GM21576 (cell line): ENCODE data around the gene CYP4F22.
"Not testable (repeated sequence)": the region's sequence is repeated elsewhere in the genome, so short reads cannot be mapped to it uniquely, and the experiment has no call there.

Source experiments
- ATAC-seq: cut with Tn5 transposase; IDR thresholded peaks from one replicate; pipeline ENCODE4 v1.9.1; 2021; ENCODE audit warnings: mild to moderate bottlenecking, moderate library complexity; ENCODE audit not compliant: unreplicated experiment

The CYP4F22 gene

DNA sequence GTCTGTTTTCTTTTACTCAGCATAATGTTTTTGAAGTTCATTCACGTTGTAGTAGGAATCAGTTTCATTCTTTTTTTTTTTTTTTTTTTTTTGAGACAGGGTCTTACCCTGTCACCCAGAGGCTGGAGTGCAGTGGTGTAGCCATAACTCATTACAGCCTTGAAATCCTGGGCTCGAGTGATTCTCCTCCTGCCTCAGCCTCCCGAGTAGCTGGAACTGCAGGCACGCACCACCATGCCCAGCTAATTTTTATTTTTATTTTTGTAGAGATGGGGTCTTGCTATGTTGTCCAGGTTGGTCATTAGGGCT is 25.2 kb downstream of the CYP4F22 start:
- not testable (repeated sequence) for ATAC-seq

DNA sequence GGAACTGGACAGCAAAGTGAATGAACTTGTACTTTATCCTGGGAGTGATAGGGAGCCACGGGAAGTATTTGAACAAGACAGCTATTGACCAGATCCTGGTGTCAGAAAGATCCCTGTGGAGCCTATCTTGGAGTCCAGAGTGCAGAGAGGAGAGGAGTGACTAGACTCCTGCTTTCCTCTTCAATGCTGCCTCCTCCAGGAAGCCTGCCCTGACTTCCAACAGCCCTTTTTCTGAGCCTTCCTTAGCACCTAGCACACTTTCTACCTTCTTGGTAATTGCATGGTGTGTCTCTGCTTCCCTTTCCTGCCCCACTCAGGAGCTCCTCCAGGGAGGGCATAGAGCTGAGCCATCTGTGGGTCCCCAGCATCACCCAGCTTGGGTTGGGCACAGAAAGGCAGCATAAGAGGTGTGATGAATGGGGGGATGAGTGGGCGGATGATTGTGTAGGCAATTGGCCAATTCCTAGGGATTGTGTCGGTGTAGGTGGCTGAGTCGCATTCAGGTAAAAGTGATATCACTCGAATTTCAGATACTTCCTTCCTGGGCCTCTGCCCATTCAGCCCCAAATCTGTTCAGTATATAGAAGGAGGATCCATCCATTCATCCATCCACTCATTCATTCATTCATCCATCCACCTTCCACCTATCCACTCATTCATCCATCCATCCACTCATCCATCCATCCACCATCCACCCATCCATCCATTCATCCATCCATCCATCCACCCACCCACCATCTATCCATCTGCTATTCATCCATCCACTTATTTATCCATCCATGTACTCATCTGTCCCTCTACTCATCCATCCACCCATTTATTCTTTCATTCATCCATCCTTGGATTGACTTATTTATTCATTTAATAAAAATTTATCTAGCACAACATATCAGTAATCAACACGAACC is 26.9 kb downstream of the CYP4F22 start:
- ATAC-seq, result no peak

- no peak for ATAC-seq
Observed at GRCh38 chr19:15536350-15536749, 28.0 kb downstream of the CYP4F22 start.

GRCh38 chr19:15538774-15539173 is 30.4 kb downstream of the CYP4F22 start:
- ATAC-seq, result no peak

DNA sequence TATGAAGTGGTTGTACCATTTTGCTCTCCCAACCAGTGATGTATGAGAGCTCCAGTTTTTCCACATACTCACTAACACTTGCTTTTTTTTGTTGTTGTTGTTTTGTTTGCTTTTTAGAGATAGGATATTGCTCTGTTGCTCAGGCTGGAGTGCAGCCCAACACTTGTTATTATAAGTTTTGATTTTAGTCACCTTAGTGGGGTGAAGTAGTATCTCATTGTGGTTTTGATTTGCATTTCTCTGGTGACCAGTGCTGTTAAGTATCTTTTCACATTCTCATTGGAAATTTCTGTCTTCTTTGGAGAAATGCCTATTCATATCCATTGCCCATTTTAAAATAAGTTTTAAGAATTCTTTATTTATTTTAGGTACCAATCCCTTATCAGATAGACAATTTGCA is 31.3 kb downstream of the CYP4F22 start:
- ATAC-seq, result no peak

GRCh38 chr19:15540435-15540834 is 32.1 kb downstream of the CYP4F22 start:
- no peak for ATAC-seq

DNA sequence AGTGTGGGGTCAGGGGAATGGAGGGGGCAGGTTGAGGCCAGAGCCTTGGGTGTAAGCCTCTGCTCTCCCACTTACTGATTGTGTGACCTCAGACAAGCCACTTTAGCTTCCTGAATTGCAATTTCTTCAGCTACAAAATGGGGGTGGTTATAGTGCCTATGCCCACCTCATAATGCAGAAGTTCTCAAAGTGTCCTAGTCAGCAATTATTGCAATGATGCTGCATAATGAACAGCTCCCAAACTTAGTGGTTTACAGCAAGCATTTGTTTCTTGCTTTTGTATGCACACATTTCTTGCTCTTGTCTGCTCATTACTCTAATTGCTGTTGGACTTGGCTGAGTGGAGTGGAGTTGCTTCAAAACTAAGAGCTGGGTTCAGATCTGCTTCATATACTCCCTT is 36.0 kb downstream of the CYP4F22 start:
- ATAC-seq, result no peak

DNA sequence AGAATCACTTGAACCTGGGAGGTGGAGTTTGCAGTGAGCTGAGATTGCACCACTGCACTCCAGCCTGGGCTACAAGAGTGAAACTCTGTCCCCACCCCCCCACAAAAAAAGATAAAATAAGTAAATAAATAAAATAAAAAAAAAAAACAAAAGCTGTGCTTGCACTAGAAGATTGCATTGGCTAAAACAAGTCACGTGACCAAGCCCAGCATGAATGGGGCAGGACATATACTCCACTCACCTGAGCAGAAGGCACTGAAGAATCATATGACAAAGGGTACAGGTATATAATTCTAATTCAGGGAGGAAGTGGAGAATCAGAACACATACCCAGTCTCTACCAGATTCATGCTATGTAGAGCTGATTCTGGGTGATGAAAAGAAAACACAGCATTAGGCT is 36.6 kb downstream of the CYP4F22 start:
- ATAC-seq, result no peak

DNA sequence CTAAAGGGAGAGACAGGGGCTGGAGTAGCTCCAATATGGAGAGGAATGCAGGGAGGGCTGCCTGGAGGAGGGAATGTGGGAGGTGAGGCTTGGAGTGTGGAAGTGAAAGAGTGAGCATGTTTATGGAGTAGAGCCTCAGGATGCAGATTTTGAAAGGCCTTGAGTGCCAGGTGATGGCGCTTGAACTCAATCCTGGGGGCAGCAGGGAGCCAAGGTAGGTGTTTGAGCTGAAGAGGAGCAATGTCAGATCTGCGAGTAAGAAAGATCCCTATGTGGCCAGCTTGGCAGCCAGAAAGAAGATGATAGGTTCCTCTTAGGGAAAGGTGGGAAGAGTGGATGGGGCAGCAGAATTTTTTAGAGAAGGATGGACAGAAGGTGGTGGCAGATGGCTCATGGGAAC is 40.3 kb downstream of the CYP4F22 start:
- ATAC-seq, result no peak

DNA sequence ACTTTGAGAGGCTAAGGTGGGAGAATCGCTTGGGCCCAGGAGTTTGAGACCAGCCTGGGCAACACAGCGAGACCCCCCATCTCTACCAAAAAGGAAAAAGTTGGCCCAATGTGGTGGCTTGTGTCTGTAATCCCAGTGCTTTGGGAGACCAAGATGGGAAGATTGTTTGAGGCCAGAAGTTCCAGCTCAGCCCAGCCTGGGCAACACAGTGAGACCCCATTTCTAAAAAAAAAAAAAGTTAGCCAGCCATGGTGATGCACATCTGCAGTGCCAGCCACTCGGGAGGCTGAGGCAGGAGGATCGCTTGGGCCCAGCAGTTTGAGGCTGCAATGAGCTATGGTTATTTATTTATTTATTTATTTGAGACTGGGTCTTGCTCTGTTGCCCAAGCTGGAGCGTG is 41.3 kb downstream of the CYP4F22 start:
- no peak for ATAC-seq

- ATAC-seq, result no peak
Observed at GRCh38 chr19:15550273-15550672, 41.9 kb downstream of the CYP4F22 start.

DNA sequence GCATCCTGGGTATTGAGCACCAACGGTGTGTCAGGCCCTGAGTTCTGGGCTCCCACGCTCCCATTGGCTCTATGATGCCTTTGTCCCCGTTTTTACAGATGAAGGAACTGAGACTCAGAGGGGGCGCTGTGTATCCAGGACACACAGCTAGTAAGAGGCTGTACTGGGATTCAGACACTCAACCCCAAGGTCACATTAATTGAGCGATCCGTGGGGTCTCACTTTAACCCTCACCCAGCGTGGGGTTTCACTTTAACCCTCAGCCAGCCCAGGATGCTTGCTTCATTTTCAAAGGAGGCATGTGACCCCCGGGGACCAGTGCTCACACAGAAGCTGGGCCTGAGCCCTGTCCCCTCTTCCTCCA is 42.6 kb downstream of the CYP4F22 start:
- no peak for ATAC-seq

DNA sequence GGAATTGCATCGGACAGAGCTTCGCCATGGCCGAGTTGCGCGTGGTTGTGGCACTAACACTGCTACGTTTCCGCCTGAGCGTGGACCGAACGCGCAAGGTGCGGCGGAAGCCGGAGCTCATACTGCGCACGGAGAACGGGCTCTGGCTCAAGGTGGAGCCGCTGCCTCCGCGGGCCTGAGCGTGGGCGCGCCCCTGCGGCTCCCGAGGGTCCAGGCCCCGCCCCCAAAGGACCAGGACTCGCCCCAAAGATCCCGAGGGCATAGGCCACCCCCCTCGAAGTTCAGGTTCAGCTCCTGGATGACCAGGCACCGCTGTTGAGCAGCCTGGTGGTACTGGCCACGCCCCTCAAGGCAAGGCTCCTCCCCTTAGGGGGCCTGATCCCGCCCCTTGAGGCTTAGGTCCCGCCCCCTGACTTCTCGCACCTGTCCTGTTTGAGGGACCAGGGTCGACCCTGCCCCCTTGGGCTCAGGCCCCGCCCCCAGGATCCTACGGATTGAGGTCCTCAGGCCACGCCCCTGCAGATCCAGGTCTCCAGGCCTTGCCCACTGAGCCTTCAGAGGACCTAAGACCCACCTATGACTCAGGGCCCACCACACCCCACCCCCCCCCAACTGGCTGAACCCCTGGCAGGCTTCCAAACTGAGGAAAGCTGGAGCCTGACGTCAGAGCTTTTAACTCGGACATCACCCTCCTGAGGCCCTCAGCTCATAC is 43.1 kb downstream of the CYP4F22 start:
- no peak for ATAC-seq

DNA sequence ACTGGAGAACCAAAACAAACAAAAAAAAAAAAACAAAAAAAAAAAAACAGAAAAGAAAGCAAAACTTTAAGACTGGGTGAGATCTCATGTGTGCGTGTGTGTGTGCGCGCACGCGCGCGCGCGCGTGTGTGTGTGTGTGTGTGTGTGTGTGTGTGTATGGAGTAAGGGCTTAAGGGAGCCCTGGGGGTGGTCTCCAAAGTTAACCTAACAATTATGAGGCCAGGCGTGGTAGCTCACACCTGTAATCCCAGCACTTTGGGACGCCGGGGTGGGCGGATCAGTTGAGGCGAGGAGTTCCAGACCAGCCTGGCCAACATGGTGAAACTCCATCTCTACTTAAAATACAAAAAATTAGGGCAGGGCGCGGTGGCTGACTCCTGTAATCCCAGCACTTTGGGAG is 46.7 kb downstream of the CYP4F22 start:
- no peak for ATAC-seq

DNA sequence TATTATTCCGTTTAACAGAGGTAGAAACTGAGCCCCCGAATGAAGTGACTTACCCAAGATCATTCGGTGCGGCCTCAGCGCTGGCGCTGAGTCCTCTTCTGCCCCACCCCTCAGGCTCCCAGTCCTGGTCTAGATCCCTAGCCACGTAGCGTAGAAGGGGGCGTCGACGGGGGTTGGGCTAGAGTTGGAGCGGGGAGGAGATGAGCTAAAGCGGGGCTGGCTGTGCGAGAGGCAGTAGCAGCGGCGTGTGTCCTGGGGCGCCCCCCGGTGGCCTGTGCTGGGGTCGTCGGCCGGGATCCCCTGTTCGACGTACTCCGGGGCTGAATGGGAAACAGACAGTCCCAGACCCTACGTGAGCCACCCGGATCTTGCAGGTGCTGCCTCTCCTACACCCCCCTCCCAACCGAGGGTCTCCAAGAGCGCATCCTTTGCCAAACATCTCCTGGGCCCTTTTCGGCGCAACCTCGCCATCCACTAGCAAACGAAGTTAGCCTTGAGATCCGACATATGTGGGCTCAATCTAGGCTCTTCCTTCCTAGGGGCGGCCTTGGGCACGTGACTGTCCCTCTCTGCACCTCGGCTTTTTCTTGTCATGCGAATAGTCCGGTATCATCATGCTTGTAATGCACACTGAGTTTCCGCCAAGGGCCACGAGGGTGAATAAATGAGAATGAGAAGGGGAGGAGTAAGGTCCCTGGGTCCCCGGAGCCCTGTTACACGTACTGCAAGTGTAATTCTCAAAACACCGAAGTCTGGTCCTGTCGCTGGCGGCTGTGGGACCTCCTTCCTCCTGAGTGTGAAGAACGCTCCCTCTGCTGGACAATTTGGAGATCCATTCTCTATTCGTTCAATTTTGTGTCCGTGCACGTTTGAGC is 47.7 kb downstream of the CYP4F22 start:
- ATAC-seq, result peak; percentile 56

- ATAC-seq, result no peak
Observed at GRCh38 chr19:15556634-15557181, 48.4 kb downstream of the CYP4F22 start.

- no peak for ATAC-seq
Observed at GRCh38 chr19:15557223-15557622, 48.9 kb downstream of the CYP4F22 start.

DNA sequence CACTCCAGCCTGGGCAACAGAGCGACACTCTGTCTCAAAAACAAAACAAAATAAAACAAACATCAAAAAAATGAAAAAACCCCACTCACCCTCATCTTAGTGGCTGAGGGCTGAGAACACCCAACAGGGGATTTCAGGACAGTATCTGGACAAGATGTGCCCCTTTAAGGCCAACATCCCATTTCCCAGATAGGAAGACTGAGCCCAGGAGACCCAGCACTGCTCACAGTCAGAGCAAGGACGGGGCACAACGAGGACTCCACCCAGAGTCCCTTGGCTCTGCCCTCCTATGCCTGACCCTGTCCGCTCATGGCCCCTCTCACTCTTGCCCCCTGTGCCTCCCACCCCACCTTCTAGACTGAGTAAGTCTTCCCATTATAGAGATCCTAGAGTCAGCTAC is 53.8 kb downstream of the CYP4F22 start:
- ATAC-seq, result no peak

DNA sequence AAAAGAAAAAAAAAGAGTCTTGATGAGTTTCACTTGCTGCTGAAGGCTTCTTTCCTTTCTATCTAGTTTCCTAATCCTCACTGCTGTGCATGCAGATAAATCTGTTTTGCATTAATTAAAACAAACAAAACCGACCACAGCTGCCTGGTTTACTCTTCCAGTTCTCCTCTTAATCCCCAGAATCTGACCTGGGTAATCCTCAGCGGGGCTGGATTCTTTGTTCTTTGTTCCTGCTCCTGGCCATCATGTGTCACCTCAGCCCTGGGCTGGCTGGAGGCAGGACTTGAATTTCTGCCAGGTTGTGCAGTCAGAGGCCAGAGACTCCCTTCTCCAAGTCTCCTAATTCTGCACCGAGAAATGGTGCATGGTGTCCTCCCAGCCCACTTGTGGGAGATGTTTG is 54.5 kb downstream of the CYP4F22 start:
- ATAC-seq, result no peak

DNA sequence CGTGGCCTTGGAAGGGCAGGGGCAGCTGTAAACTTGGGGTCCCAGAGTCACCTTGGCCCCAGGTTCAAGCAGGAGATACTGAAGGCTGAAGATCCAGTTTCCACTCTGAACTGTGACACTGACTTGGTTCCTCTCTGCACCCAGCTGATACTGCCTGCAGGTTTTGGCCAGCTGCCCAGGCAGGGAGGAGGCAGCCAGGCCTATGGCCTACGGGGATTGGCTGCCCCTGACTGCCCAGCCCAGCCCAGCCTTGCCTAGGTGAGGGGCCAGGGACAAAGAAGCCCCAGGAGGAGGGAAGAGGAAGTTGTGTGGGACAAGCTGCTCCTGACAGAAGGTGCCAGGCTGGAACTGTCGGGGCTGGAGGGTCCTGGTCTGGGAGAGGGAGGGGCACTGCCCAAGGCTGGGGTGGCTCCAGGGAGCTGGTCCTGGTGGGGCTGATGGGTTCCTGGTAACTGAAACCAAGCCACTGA is 55.0 kb downstream of the CYP4F22 start:
- ATAC-seq, result no peak

DNA sequence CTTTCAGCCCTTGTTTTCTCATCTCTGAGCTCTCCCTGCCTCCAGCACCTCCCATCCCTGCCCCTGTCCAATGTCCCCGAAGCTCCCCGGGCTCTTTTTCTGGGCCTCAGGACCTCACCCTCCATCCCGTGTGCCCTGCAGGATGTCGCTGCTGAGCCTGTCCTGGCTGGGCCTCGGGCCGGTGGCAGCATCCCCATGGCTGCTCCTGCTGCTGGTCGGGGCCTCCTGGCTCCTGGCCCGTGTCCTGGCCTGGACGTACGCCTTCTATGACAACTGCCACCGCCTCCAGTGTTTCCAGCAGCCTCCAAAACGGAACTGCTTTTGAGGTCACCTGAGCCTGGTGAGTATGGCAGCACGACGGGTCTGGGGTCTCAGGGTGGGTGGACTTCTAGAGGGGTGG is 55.6 kb downstream of the CYP4F22 start:
- no peak for ATAC-seq
